ENCODE results near the gene ADAMTSL3.

ADAMTSL3 gene

GRCh38 chr15:83887404-83887803 lies 233.5 kb downstream of the ADAMTSL3 start:
- no peak overlapping the region for H3K4me3 ChIP-seq (ENCODE audit: low read depth, low read length)
- DNase-seq (ENCODE audit: low read depth), result no peak
- TF ChIP-seq CTCF (IDR thresholded peaks at IDR 0.05; ENCODE audit: insufficient read depth, low read depth, low read length, missing control alignments), result no peak

DNA sequence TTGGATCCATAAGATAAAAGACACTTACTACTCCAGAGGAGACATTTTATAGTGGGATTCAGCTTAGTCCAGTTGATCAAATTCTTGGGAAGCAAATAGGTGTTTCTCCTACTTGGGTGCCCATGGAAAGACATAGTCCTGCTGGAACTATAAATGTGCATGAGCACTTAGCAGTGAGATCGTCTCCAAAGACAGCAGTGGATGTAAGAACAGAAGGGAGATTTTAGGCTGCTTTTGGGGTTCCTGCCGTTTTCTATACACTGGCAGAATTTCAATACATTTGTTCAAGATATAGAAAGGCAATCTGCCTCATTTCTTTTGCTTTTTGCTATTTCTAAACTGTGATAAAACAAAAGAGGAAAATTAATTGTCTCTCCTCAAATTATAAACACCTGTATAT lies 234.0 kb downstream of the ADAMTSL3 start:
- no peak overlapping the region for H3K4me3 ChIP-seq (ENCODE audit: low read depth, low read length)
- TF ChIP-seq CTCF (IDR thresholded peaks at IDR 0.05; ENCODE audit: insufficient read depth, low read depth, low read length, missing control alignments), result no peak
- DNase-seq (ENCODE audit: low read depth), result no peak

DNA sequence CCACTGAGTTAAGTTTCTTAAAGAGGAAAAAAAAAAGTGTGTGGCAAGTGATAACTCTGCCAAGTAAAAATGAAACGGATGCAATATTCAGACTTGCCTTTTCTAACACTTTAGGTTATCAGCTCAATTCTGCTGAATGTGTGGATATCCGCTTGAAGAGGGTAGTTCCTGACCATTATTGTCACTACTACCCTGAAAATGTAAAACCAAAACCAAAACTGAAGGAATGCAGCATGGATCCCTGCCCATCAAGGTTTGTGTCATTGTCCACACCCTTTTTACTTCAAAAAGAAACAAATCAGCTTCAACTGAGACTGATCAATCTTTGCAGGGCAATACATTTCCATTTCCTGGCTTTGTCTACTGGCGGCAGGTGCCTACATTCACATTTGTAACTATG lies 236.1 kb downstream of the ADAMTSL3 start:
- DNase-seq (ENCODE audit: low read depth), result peak; percentile 26
- H3K4me3 ChIP-seq (ENCODE audit: low read depth, low read length), result no peak overlapping the region

GRCh38 chr15:83890587-83890986 lies 236.7 kb downstream of the ADAMTSL3 start:
- TF ChIP-seq CTCF (IDR thresholded peaks at IDR 0.05; ENCODE audit: insufficient read depth, low read depth, low read length, missing control alignments), result no peak
- H3K4me3 ChIP-seq (ENCODE audit: low read depth, low read length), result no peak overlapping the region
- DNase-seq (ENCODE audit: low read depth), result no peak

More for the DNA sequence above, 236.1 kb downstream of the ADAMTSL3 start:
- no peak for TF ChIP-seq CTCF (IDR thresholded peaks at IDR 0.05; ENCODE audit: insufficient read depth, low read depth, low read length, missing control alignments)

DNA sequence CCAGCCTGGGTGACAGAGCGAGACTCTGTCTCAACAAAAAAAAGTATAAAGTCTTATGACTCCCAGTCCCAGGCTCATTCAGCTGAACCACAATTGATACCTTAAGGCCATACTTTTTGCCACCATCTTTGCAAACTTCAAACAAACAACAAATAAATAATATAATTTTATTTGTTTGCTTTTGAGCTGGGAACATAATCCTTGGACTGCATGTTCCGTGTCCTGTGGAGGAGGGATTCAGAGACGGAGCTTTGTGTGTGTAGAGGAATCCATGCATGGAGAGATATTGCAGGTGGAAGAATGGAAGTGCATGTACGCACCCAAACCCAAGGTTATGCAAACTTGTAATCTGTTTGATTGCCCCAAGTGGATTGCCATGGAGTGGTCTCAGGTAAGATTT lies 238.6 kb downstream of the ADAMTSL3 start:
- no peak overlapping the region for H3K4me3 ChIP-seq (ENCODE audit: low read depth, low read length)
- DNase-seq (ENCODE audit: low read depth), result no peak
- TF ChIP-seq CTCF (IDR thresholded peaks at IDR 0.05; ENCODE audit: insufficient read depth, low read depth, low read length, missing control alignments), result no peak

DNA sequence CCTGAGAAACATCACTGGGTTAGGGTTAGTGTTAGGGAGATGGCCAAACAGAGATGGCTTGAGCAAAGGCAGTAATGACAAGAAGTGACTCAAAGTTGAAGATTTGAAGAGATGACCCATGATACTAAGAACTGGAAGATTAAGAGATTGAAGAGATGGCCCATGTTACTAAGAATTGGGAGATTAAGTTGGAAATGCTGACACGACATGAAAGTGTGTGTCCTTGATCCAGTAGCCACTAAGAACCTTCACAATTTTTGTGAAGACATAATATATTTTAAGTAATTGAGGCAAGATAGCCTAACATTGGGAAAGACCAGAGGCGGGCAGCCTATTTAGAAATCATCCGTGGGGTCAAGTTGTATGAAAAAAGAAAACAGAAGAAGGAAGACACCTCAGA lies 239.4 kb downstream of the ADAMTSL3 start:
- TF ChIP-seq CTCF (IDR thresholded peaks at IDR 0.05; ENCODE audit: insufficient read depth, low read depth, low read length, missing control alignments), result no peak
- no peak overlapping the region for H3K4me3 ChIP-seq (ENCODE audit: low read depth, low read length)
- DNase-seq (ENCODE audit: low read depth), result no peak

GRCh38 chr15:83897037-83897436 lies 243.1 kb downstream of the ADAMTSL3 start:
- no peak for DNase-seq (ENCODE audit: low read depth)
- H3K4me3 ChIP-seq (ENCODE audit: low read depth, low read length), result no peak overlapping the region
- no peak for TF ChIP-seq CTCF (IDR thresholded peaks at IDR 0.05; ENCODE audit: insufficient read depth, low read depth, low read length, missing control alignments)
